ENCODE data around the gene DUSP3.

GRCh38 chr17:43769859-43770258, 8.9 kb downstream of the DUSP3 start:
- TF ChIP-seq CTCF (conservative IDR thresholded peaks at IDR 0.05) (no peak), EZH2 (IDR thresholded peaks at IDR 0.05; ENCODE audit: low read depth) (no peak)

Measured in PC-9 (cell line).